WERI-Rb-1 (cell line): ENCODE results near the gene BEND6.

Experiments
- DNase-seq: peaks from one replicate; pipeline ENCODE4 v3.0.0-alpha.2; 2020
- H3K27ac ChIP-seq: fragments of 250-450 bp; sonication (Bioruptor Pico); 2 replicates; pipeline ENCODE4 v1.5.1; 2020; ENCODE audit warnings: mild to moderate bottlenecking, moderate library complexity
- H3K27me3 ChIP-seq: fragments of 250-450 bp; sonication (Bioruptor Pico); 2 replicates; pipeline ENCODE4 v1.5.1; 2021; ENCODE audit warnings: mild to moderate bottlenecking, low read depth, moderate library complexity; ENCODE audit not compliant: insufficient read depth, severe bottlenecking
- H3K36me3 ChIP-seq: fragments of 250-450 bp; sonication (Bioruptor Pico); 2 replicates; pipeline ENCODE4 v1.5.1; 2020; ENCODE audit warnings: mild to moderate bottlenecking, moderate library complexity
- H3K4me3 ChIP-seq: 2 replicates; pipeline ENCODE4 v1.5.1; 2011; ENCODE audit warnings: low read depth, mild to moderate bottlenecking, control low read depth, low read length
- H3K9me3 ChIP-seq: fragments of 250-450 bp; sonication (Bioruptor Pico); 2 replicates; pipeline ENCODE4 v1.5.1; 2021; ENCODE audit warnings: mild to moderate bottlenecking, moderate library complexity; ENCODE audit not compliant: severe bottlenecking
- TF ChIP-seq, protein P1 (sequence below): IDR thresholded peaks from 2 replicates; pipeline ENCODE4 v1.5.1; 2011; ENCODE audit warnings: low read depth, mild to moderate bottlenecking, control low read depth, inconsistent platforms, low read length

The BEND6 gene, protein sequence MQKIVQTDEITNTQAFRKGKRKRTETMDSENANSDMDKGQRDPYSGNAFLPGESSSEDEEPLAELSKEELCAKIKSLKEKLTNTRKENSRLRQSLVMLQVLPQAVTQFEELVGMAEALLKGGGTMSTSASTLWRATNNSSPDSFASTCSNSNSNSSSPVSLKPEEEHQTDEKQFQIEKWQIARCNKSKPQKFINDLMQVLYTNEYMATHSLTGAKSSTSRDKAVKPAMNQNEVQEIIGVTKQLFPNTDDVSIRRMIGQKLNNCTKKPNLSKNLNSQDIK

DNA sequence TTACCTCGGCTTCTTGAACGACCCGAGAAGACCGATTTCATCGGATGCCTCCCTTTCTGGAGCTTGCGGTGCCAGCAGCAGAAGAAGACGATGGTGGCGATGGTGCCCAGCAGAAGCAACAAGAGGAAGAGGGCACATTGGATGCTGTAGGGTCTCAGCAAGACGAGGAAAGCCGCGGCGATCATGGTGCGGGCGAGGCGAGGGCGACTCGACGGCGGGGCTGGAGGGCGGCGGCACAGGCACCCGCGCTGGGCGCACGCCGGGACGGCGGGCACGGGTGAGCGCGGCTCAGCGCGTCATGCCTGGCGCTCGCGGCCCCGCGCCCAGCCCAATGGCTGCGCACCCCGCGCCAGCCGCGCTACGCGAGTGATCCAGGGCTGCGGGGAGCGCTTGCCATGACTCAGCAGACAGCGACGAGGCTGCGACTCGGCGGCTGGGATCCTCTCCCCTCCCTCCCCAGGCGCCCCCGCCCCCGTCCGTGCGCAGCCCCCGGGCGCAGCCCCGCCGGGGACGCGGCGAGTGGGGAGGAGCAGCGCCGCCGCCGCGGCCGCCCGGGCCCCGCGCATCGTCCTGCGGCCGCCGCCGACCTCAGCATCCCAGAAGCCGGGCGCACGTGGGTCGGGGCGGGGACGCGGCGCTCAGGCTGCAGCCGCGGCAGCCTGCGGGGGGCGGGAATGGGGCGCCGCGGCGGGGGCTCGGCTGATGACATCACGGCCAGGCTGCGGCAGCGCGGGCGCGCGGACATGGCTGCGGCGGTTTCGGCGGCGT, at the start of gene BEND6:
Gene BEND6 (plus strand): TSS at position 705 of the 768 bp plus-strand sequence. CDS start 26,704 bp downstream, outside the sequence.
- H3K9me3 ChIP-seq, result no peaks in the 10 kb centered on the region
- peak within 1 kb of the TSS; percentile 62 for H3K27ac ChIP-seq
- H3K36me3 ChIP-seq, result no peaks in the 10 kb centered on the region
- TF ChIP-seq, protein P1, sequence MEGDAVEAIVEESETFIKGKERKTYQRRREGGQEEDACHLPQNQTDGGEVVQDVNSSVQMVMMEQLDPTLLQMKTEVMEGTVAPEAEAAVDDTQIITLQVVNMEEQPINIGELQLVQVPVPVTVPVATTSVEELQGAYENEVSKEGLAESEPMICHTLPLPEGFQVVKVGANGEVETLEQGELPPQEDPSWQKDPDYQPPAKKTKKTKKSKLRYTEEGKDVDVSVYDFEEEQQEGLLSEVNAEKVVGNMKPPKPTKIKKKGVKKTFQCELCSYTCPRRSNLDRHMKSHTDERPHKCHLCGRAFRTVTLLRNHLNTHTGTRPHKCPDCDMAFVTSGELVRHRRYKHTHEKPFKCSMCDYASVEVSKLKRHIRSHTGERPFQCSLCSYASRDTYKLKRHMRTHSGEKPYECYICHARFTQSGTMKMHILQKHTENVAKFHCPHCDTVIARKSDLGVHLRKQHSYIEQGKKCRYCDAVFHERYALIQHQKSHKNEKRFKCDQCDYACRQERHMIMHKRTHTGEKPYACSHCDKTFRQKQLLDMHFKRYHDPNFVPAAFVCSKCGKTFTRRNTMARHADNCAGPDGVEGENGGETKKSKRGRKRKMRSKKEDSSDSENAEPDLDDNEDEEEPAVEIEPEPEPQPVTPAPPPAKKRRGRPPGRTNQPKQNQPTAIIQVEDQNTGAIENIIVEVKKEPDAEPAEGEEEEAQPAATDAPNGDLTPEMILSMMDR, result no peak
- peak within 1 kb of the TSS; percentile 77 for H3K4me3 ChIP-seq
- H3K27me3 ChIP-seq, result peaks cover 5% of the 10 kb centered on the region
- DNase-seq, result peak; percentile 76

DNA sequence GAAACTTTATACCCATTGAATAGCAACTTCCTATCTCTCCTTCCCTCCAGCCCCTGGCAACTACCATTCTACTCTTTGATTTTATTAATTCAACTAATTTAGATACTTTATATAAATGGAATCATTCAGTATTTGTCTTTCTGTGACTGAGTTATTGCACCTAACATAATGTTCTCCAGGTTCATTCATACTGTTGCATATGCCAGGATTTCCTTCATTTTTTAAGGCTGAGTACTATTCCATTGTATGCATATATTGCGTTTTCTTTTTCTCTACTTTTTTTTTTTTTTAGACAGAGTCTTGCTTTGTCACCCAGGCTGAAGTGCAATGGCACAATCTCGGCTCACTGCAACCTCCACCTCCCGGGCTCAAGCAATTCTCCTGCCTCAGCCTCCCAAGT, 49.5 kb upstream of the BEND6 start:
- Histone ChIP-seq H3K27me3 (no peaks in the 10 kb centered on the region), H3K4me3 (no peak overlapping the region), H3K9me3 (no peaks in the 10 kb centered on the region), H3K36me3 (no peaks in the 10 kb centered on the region), H3K27ac (no peak overlapping the region)
- DNase-seq, result no peak
- TF ChIP-seq, protein P1, result no peak

DNA sequence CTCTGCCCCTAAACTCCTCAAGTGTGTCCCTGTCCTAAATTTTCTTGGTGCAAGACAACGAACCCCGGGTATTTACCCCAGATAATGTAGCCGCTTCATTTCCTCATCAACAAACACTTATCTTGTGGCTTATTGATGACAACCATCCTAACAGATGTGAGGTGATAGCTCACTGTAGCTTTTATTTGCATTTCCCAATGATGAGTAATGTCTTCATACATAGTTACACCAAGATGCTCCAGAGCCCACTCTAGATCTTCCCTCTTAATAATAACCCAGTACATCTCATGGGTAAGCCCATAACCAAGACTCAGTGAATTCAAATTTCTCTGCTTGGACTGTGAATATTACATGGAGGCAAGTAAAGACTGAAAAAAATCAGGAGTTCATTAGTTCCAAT, 48.2 kb upstream of the BEND6 start:
- Histone ChIP-seq H3K9me3 (no peaks in the 10 kb centered on the region), H3K36me3 (no peaks in the 10 kb centered on the region), H3K4me3 (no peak overlapping the region), H3K27me3 (no peaks in the 10 kb centered on the region), H3K27ac (no peak overlapping the region)
- no peak for DNase-seq
- TF ChIP-seq, protein P1, result no peak

DNA sequence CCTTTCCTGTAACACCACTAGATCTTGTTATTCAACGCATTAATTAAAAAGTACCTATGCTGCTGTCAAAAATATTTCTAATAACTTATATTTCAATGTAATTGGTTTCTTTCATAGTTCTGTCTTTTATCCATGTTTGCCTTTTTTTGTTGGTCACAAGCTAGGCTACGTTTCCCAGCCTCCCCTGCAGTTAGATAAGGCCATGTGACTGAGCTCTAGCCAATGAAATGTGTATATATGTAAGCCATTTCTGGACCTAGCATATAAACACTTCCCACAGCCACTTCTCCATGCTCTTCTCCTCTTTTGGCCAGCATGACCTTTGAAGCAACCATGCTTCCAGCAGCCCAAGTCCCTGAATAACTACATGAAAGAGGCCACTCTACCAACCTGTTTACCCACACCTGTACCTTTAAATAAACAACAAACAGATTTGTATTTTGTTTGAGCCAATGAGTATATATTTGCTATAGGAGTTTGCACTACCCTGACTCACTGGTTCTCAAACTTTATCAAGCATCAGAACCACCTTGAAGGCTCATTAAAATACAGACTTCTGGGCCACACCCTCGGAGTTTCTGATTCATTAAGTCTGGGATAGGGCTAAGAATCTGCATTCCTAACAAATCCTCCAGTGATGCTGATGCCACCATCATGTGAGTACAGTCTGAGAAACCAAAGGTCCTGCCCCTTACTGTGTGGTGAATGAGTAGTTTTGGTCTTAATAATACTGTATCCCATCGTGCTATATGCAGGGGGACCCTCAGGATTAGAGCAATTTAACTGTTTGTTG, 45.6 kb upstream of the BEND6 start:
- H3K27me3 ChIP-seq, result no peaks in the 10 kb centered on the region
- H3K36me3 ChIP-seq, result no peaks in the 10 kb centered on the region
- TF ChIP-seq, protein P1, result no peak
- no peak overlapping the region for H3K27ac ChIP-seq
- H3K9me3 ChIP-seq, result no peaks in the 10 kb centered on the region
- DNase-seq, result no peak
- no peak overlapping the region for H3K4me3 ChIP-seq

DNA sequence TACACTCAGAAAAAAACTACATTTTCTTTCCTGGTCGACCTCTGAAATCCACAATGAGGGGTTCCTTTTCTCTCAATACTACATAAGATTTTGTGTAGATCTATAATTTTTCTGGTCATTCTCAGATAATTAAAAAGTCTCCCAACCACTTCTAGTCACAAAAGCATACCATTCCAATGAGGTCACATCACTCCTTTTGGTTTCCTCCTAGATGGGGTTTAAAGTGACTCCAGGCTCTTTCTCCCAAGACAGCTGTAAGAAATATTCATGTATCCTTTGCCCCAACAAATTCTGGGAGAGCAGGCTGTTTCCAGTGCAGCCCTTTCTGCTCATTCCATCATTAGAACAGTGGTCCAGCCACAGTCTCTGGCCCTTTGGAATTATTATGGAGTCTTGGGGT, 43.1 kb upstream of the BEND6 start:
- no peaks in the 10 kb centered on the region for H3K27me3 ChIP-seq
- TF ChIP-seq, protein P1, result no peak
- DNase-seq, result no peak
- no peak overlapping the region for H3K27ac ChIP-seq
- H3K4me3 ChIP-seq, result no peak overlapping the region
- no peaks in the 10 kb centered on the region for H3K36me3 ChIP-seq
- H3K9me3 ChIP-seq, result no peaks in the 10 kb centered on the region
